ENCODE data around the gene RAB8B. TPM values are rescaled to one million over a fixed set of nuclear protein-coding genes. Genes with fewer than 3 reads are reported as not detected.
A peak's percentile ranks its signal among the peaks of the same experiment; 100 is the strongest.

RAB8B gene
- total RNA-seq, 1 experiment from 2014 or later = 14.2 TPM

GRCh38 chr15:63172851-63173451 lies 16.5 kb upstream of the RAB8B start:
- DNase-seq = no peak
- Histone ChIP-seq H3K79me2 (ENCODE audit: low read length) (no peaks in the 10 kb centered on the region), H2AFZ (ENCODE audit: low read length) (no peak overlapping the region), H3K36me3 (ENCODE audit: insufficient read depth, low read length) (no peaks in the 10 kb centered on the region), H3K9me3 (ENCODE audit: low read length) (no peaks in the 10 kb centered on the region), H3K4me2 (ENCODE audit: low read depth, low read length, poor library complexity, severe bottlenecking) (no peak overlapping the region), H3K9me2 (replicated peaks; ENCODE audit: insufficient read depth, low read length) (no peaks in the 10 kb centered on the region), H3K9ac (ENCODE audit: low read length) (no peak overlapping the region), H4K20me1 (ENCODE audit: insufficient read depth, low read depth, low read length) (no peaks in the 10 kb centered on the region), H3K27me3 (ENCODE audit: low read length) (no peaks in the 10 kb centered on the region), H3K4me3 (ENCODE audit: low read length) (no peak overlapping the region), H3K4me1 (ENCODE audit: low read length) (no peaks in the 10 kb centered on the region), H3K27ac (ENCODE audit: low read length) (no peak overlapping the region)

- no peak overlapping the region for H3K4me2 ChIP-seq (ENCODE audit: low read depth, low read length, poor library complexity, severe bottlenecking)
- H3K36me3 ChIP-seq (ENCODE audit: insufficient read depth, low read length) = no peaks in the 10 kb centered on the region
- no peaks in the 10 kb centered on the region for H3K79me2 ChIP-seq (ENCODE audit: low read length)
- no peak overlapping the region for H3K4me3 ChIP-seq (ENCODE audit: low read length)
- no peaks in the 10 kb centered on the region for H3K27me3 ChIP-seq (ENCODE audit: low read length)
- H2AFZ ChIP-seq (ENCODE audit: low read length) = no peak overlapping the region
- H3K27ac ChIP-seq (ENCODE audit: low read length) = no peak overlapping the region
- no peaks in the 10 kb centered on the region for H3K4me1 ChIP-seq (ENCODE audit: low read length)
- no peaks in the 10 kb centered on the region for H3K9me2 ChIP-seq (replicated peaks; ENCODE audit: insufficient read depth, low read length)
- H3K9ac ChIP-seq (ENCODE audit: low read length) = no peak overlapping the region
- DNase-seq = no peak
- H3K9me3 ChIP-seq (ENCODE audit: low read length) = no peaks in the 10 kb centered on the region
- no peaks in the 10 kb centered on the region for H4K20me1 ChIP-seq (ENCODE audit: insufficient read depth, low read depth, low read length)
These were observed 13.1 kb upstream of the RAB8B start for GRCh38 chr15:63176302-63176701.

- H3K27ac ChIP-seq (ENCODE audit: low read length) = no peak overlapping the region
- no peaks in the 10 kb centered on the region for H3K4me1 ChIP-seq (ENCODE audit: low read length)
- no peak overlapping the region for H2AFZ ChIP-seq (ENCODE audit: low read length)
- no peaks in the 10 kb centered on the region for H4K20me1 ChIP-seq (ENCODE audit: insufficient read depth, low read depth, low read length)
- H3K36me3 ChIP-seq (ENCODE audit: insufficient read depth, low read length) = no peaks in the 10 kb centered on the region
- H3K9me3 ChIP-seq (ENCODE audit: low read length) = no peaks in the 10 kb centered on the region
- H3K4me2 ChIP-seq (ENCODE audit: low read depth, low read length, poor library complexity, severe bottlenecking) = no peak overlapping the region
- no peak overlapping the region for H3K9ac ChIP-seq (ENCODE audit: low read length)
- H3K4me3 ChIP-seq (ENCODE audit: low read length) = no peak overlapping the region
- H3K79me2 ChIP-seq (ENCODE audit: low read length) = no peaks in the 10 kb centered on the region
- H3K9me2 ChIP-seq (replicated peaks; ENCODE audit: insufficient read depth, low read length) = no peaks in the 10 kb centered on the region
- DNase-seq = no peak
- H3K27me3 ChIP-seq (ENCODE audit: low read length) = no peaks in the 10 kb centered on the region
These were observed 11.4 kb upstream of the RAB8B start for GRCh38 chr15:63178034-63178433.

GRCh38 chr15:63180746-63181145 lies 8.7 kb upstream of the RAB8B start:
- Histone ChIP-seq H3K27ac (ENCODE audit: low read length) (no peak overlapping the region), H3K79me2 (ENCODE audit: low read length) (no peaks in the 10 kb centered on the region), H3K36me3 (ENCODE audit: insufficient read depth, low read length) (no peaks in the 10 kb centered on the region), H3K9ac (ENCODE audit: low read length) (no peak overlapping the region), H3K9me2 (replicated peaks; ENCODE audit: insufficient read depth, low read length) (no peaks in the 10 kb centered on the region), H4K20me1 (ENCODE audit: insufficient read depth, low read depth, low read length) (no peaks in the 10 kb centered on the region), H3K9me3 (ENCODE audit: low read length) (no peaks in the 10 kb centered on the region), H3K4me3 (ENCODE audit: low read length) (no peak overlapping the region), H3K27me3 (ENCODE audit: low read length) (no peaks in the 10 kb centered on the region), H3K4me2 (ENCODE audit: low read depth, low read length, poor library complexity, severe bottlenecking) (no peak overlapping the region), H3K4me1 (ENCODE audit: low read length) (no peaks in the 10 kb centered on the region), H2AFZ (ENCODE audit: low read length) (no peak overlapping the region)
- no peak for DNase-seq

- Histone ChIP-seq H3K36me3 (ENCODE audit: insufficient read depth, low read length) (no peaks in the 10 kb centered on the region), H3K4me3 (ENCODE audit: low read length) (no peak overlapping the region), H3K9me2 (replicated peaks; ENCODE audit: insufficient read depth, low read length) (no peaks in the 10 kb centered on the region), H2AFZ (ENCODE audit: low read length) (no peak overlapping the region), H3K27me3 (ENCODE audit: low read length) (no peaks in the 10 kb centered on the region), H4K20me1 (ENCODE audit: insufficient read depth, low read depth, low read length) (no peaks in the 10 kb centered on the region), H3K4me1 (ENCODE audit: low read length) (no peaks in the 10 kb centered on the region), H3K79me2 (ENCODE audit: low read length) (no peaks in the 10 kb centered on the region), H3K4me2 (ENCODE audit: low read depth, low read length, poor library complexity, severe bottlenecking) (no peak overlapping the region), H3K27ac (ENCODE audit: low read length) (no peak overlapping the region), H3K9me3 (ENCODE audit: low read length) (no peaks in the 10 kb centered on the region), H3K9ac (ENCODE audit: low read length) (no peak overlapping the region)
- no peak for DNase-seq
These were observed 7.8 kb upstream of the RAB8B start for GRCh38 chr15:63181648-63182047.

- H3K27me3 ChIP-seq (ENCODE audit: low read length) = no peaks in the 10 kb centered on the region
- H3K9me2 ChIP-seq (replicated peaks; ENCODE audit: insufficient read depth, low read length) = no peaks in the 10 kb centered on the region
- H3K9me3 ChIP-seq (ENCODE audit: low read length) = no peaks in the 10 kb centered on the region
- peaks cover 12% of the 10 kb centered on the region for H3K4me1 ChIP-seq (ENCODE audit: low read length)
- H4K20me1 ChIP-seq (ENCODE audit: insufficient read depth, low read depth, low read length) = no peaks in the 10 kb centered on the region
- H3K27ac ChIP-seq (ENCODE audit: low read length) = no peak overlapping the region
- H3K36me3 ChIP-seq (ENCODE audit: insufficient read depth, low read length) = no peaks in the 10 kb centered on the region
- no peaks in the 10 kb centered on the region for H3K79me2 ChIP-seq (ENCODE audit: low read length)
- no peak overlapping the region for H3K4me2 ChIP-seq (ENCODE audit: low read depth, low read length, poor library complexity, severe bottlenecking)
- DNase-seq = no peak
- no peak overlapping the region for H3K9ac ChIP-seq (ENCODE audit: low read length)
- H3K4me3 ChIP-seq (ENCODE audit: low read length) = no peak overlapping the region
- H2AFZ ChIP-seq (ENCODE audit: low read length) = no peak overlapping the region
These were observed 4.2 kb upstream of the RAB8B start for GRCh38 chr15:63185206-63185605.

- Histone ChIP-seq H2AFZ (ENCODE audit: low read length) (no peak overlapping the region), H3K27ac (ENCODE audit: low read length) (no peak overlapping the region), H3K9me2 (replicated peaks; ENCODE audit: insufficient read depth, low read length) (no peaks in the 10 kb centered on the region), H3K27me3 (ENCODE audit: low read length) (no peaks in the 10 kb centered on the region), H3K4me3 (ENCODE audit: low read length) (no peak overlapping the region), H3K79me2 (ENCODE audit: low read length) (no peaks in the 10 kb centered on the region), H4K20me1 (ENCODE audit: insufficient read depth, low read depth, low read length) (no peaks in the 10 kb centered on the region), H3K4me2 (ENCODE audit: low read depth, low read length, poor library complexity, severe bottlenecking) (no peak overlapping the region), H3K4me1 (ENCODE audit: low read length) (peaks cover 21% of the 10 kb centered on the region), H3K9ac (ENCODE audit: low read length) (no peak overlapping the region), H3K9me3 (ENCODE audit: low read length) (no peaks in the 10 kb centered on the region), H3K36me3 (ENCODE audit: insufficient read depth, low read length) (no peaks in the 10 kb centered on the region)
- DNase-seq = no peak
These were observed 3.3 kb upstream of the RAB8B start for GRCh38 chr15:63186065-63186464.

GRCh38 chr15:63187589-63188226 lies 1.7 kb upstream of the RAB8B start:
- Histone ChIP-seq H4K20me1 (ENCODE audit: insufficient read depth, low read depth, low read length) (no peaks in the 10 kb centered on the region), H3K4me2 (ENCODE audit: low read depth, low read length, poor library complexity, severe bottlenecking) (peak overlapping the region; percentile 72), H3K79me2 (ENCODE audit: low read length) (no peaks in the 10 kb centered on the region), H3K36me3 (ENCODE audit: insufficient read depth, low read length) (no peaks in the 10 kb centered on the region), H2AFZ (ENCODE audit: low read length) (no peak overlapping the region), H3K9ac (ENCODE audit: low read length) (no peak overlapping the region), H3K9me3 (ENCODE audit: low read length) (no peaks in the 10 kb centered on the region), H3K27ac (ENCODE audit: low read length) (no peak overlapping the region), H3K27me3 (ENCODE audit: low read length) (no peaks in the 10 kb centered on the region), H3K9me2 (replicated peaks; ENCODE audit: insufficient read depth, low read length) (no peaks in the 10 kb centered on the region), H3K4me3 (ENCODE audit: low read length) (no peak overlapping the region), H3K4me1 (ENCODE audit: low read length) (peaks cover 28% of the 10 kb centered on the region)
- DNase-seq = no peak

Measured in Karpas-422 (cell line).